HCT116 (cell line): ENCODE results near the gene KRTAP12-2. TPM values are rescaled to one million over a fixed set of nuclear protein-coding genes. Genes with fewer than 3 reads are reported as not detected.

Experiments used
- JUND ChIP-seq: IDR thresholded peaks from 2 replicates; pipeline ENCODE4 v1.6.1; 2012
- total RNA-seq: library from RNA; stranded (reverse); gene quantifications from one replicate; pipeline ENCODE4 v1.2.1, GENCODE V29; 2021; ENCODE audit not compliant: unreplicated experiment
- TF ChIP-seq, protein P1 (sequence below): IDR thresholded peaks from 2 replicates; pipeline ENCODE4 v1.6.1; 2011; ENCODE audit warnings: mild to moderate bottlenecking, low read length, moderate library complexity; ENCODE audit not compliant: insufficient replicate concordance; ENCODE audit errors: extremely low read depth

KRTAP12-2 gene
- total RNA-seq, 1 experiment from 2014 or later: not detected

DNA sequence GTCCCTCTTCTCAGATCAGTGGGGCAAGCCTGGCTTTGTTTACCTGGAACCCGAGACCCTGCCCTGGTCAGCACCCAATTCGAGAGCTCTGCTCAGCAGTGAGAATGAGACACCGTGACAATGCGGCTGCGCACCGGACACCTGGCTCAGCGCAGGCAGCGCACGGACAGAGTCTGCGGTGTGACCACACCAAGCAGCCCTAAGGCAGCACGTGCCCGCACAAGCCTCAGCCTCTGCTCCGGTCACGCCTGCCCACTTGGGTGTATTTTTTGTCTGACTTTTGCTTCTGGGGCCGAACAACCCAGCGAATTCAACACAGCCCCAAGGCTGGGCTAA lies 50.2 kb downstream of the KRTAP12-2 start (continued):
- TF ChIP-seq, protein P1, sequence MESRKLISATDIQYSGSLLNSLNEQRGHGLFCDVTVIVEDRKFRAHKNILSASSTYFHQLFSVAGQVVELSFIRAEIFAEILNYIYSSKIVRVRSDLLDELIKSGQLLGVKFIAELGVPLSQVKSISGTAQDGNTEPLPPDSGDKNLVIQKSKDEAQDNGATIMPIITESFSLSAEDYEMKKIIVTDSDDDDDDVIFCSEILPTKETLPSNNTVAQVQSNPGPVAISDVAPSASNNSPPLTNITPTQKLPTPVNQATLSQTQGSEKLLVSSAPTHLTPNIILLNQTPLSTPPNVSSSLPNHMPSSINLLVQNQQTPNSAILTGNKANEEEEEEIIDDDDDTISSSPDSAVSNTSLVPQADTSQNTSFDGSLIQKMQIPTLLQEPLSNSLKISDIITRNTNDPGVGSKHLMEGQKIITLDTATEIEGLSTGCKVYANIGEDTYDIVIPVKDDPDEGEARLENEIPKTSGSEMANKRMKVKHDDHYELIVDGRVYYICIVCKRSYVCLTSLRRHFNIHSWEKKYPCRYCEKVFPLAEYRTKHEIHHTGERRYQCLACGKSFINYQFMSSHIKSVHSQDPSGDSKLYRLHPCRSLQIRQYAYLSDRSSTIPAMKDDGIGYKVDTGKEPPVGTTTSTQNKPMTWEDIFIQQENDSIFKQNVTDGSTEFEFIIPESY: no peak
- TF ChIP-seq JUND: no peak

Other genes with a start within 250 kb of the KRTAP12-2 start
- gene LRRC3, start 211.4 kb downstream of the KRTAP12-2 start, total RNA-seq: 7.5 TPM
- not detected for gene KRTAP10-1, start 126.7 kb downstream of the KRTAP12-2 start, total RNA-seq
- gene KRTAP10-2, start 115.4 kb downstream of the KRTAP12-2 start, total RNA-seq: not detected
- not detected for gene KRTAP10-3, start 108.1 kb downstream of the KRTAP12-2 start, total RNA-seq
- not detected for gene KRTAP10-4, start 93.2 kb downstream of the KRTAP12-2 start, total RNA-seq
- not detected for gene KRTAP10-5, start 86.3 kb downstream of the KRTAP12-2 start, total RNA-seq
- not detected for gene KRTAP10-6, start 74.4 kb downstream of the KRTAP12-2 start, total RNA-seq
- not detected for gene KRTAP10-7, start 66.3 kb downstream of the KRTAP12-2 start, total RNA-seq
- not detected for gene KRTAP10-8, start 54.8 kb downstream of the KRTAP12-2 start, total RNA-seq
- gene KRTAP10-9, start 39.8 kb downstream of the KRTAP12-2 start, total RNA-seq: not detected
- gene KRTAP10-10, start 29.6 kb downstream of the KRTAP12-2 start, total RNA-seq: not detected
- gene KRTAP10-11, start 20.5 kb downstream of the KRTAP12-2 start, total RNA-seq: not detected
- gene KRTAP12-4, start 12.3 kb downstream of the KRTAP12-2 start, total RNA-seq: not detected
- gene KRTAP12-3, start 9.0 kb downstream of the KRTAP12-2 start, total RNA-seq: not detected
- not detected for gene KRTAP12-1, start 15.2 kb upstream of the KRTAP12-2 start, total RNA-seq
- gene KRTAP10-12, start 30.2 kb upstream of the KRTAP12-2 start, total RNA-seq: not detected
- not detected for gene TSPEAR, start 44.6 kb upstream of the KRTAP12-2 start, total RNA-seq
- 86.5 TPM for gene UBE2G2, start 134.9 kb upstream of the KRTAP12-2 start, total RNA-seq
- 31.5 TPM for gene SUMO3, start 151.1 kb upstream of the KRTAP12-2 start, total RNA-seq
- 83.4 TPM for gene PTTG1IP, start 206.8 kb upstream of the KRTAP12-2 start, total RNA-seq